Left lobe of liver (tissue), 2 donors: Measurements from ENCODE around the gene PPP1R3C. TPM values are rescaled to one million over a fixed set of nuclear protein-coding genes. Genes with fewer than 3 reads are reported as not detected.

Source experiments
- ATAC-seq: fragments of 200-7000 bp; cut with Tn5 transposase; one replicate; pipeline ENCODE4 v1.9.1; 2020; ENCODE audit warnings: mild to moderate bottlenecking, moderate library complexity
- DNase-seq: peaks from one replicate; pipeline ENCODE4 v3.0.0-alpha.2; 2020; ENCODE audit warnings: low spot score
- total RNA-seq: library from RNA; stranded (reverse); gene quantifications from one replicate; pipeline ENCODE4 v1.2.1, GENCODE V29; 2021
- donor health status: DM: no; HTN: no; CAD: no; lungs with moderate emphysema.
- donor health status: DM: no; HTN: yes; CAD: no.

The PPP1R3C gene
- 136 TPM for total RNA-seq

GRCh38 chr10:91632671-91633550 is at the start of gene PPP1R3C:
Gene PPP1R3C, minus strand, starts transcription at chr10:91633071. Its CDS starts 102 bp downstream, at chr10:91632969.
- ATAC-seq = peak; percentile 77
- peak; percentile 99 for DNase-seq

GRCh38 chr10:91681361-91682276 is 48.7 kb upstream of the PPP1R3C start:
- ATAC-seq (no peak), DNase-seq (no peak)

- ATAC-seq (no peak), DNase-seq (no peak)
Observed at GRCh38 chr10:91680487-91680886, 47.6 kb upstream of the PPP1R3C start.

GRCh38 chr10:91679296-91679695 is 46.4 kb upstream of the PPP1R3C start:
- ATAC-seq (no peak), DNase-seq (no peak)

DNA sequence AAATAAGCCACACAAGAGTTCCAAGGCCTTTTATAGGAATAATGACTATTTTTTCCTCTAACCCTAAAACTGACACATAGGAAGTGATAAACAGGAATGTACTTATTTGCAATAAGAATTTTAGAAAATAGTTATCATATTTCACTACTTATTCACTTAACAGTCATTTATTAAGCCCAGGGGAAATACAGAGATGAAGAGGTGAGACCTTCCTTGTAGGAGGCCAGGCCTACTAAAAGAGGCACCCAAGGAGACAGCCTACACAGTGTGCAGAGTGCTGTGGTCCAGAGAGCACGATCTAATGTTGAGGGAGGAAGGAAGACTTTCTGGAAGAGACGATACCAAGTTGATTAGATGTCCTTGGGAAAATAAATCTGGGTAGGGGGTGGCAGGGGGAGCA is 45.0 kb upstream of the PPP1R3C start:
- DNase-seq = no peak
- no peak for ATAC-seq

GRCh38 chr10:91672021-91672608 is 39.2 kb upstream of the PPP1R3C start:
- DNase-seq = no peak
- ATAC-seq = no peak

GRCh38 chr10:91668913-91669312 is 36.0 kb upstream of the PPP1R3C start:
- DNase-seq (no peak), ATAC-seq (no peak)

GRCh38 chr10:91665842-91666241 is 33.0 kb upstream of the PPP1R3C start:
- DNase-seq (no peak), ATAC-seq (no peak)

GRCh38 chr10:91664426-91664825 is 31.6 kb upstream of the PPP1R3C start:
- ATAC-seq = no peak

DNA sequence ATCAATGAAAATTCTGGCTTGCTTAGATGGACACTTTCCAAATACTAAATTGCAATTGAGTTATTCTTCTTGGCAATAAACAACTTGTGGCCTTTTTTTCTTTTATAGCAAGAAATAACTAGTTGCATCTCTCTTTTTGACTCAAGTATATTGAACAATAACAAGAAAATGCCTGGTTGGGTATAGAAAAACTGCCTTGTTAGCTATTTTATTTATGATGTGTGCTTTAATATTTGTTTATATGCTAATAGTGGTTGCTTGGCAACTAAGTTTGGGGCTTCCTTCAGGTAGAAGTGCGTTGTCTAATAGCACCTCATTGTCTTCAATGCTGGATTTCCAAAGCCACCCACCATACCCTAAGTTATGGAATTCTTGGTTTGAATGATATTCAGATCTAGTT is 30.1 kb upstream of the PPP1R3C start:
- ATAC-seq (no peak), DNase-seq (no peak)

More at GRCh38 chr10:91664426-91664825, 31.6 kb upstream of the PPP1R3C start:
- no peak for DNase-seq

GRCh38 chr10:91653219-91653870 is 20.5 kb upstream of the PPP1R3C start:
- DNase-seq (no peak), ATAC-seq (no peak)

GRCh38 chr10:91652364-91652763 is 19.5 kb upstream of the PPP1R3C start:
- DNase-seq (no peak), ATAC-seq (no peak)

DNA sequence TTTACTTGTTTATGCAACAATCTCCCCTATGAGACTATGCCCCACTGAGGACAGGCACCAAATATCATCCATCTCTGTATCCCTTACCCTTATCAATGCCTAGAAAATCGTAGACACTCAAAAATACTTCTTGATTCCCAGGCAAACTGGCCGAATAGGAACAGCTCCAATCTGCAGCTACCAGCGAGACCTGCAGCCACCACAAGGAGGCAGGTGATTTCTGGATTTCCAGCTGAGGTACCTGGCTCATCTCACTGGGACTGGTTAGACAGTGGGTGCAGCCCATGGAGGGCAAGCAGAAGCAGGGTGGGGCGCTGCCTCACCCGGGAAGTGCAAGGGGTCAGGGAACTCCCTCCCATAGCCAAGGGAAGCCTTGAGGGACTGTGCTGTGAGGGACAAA is 10.8 kb upstream of the PPP1R3C start:
- ATAC-seq = peak; percentile 90

DNA sequence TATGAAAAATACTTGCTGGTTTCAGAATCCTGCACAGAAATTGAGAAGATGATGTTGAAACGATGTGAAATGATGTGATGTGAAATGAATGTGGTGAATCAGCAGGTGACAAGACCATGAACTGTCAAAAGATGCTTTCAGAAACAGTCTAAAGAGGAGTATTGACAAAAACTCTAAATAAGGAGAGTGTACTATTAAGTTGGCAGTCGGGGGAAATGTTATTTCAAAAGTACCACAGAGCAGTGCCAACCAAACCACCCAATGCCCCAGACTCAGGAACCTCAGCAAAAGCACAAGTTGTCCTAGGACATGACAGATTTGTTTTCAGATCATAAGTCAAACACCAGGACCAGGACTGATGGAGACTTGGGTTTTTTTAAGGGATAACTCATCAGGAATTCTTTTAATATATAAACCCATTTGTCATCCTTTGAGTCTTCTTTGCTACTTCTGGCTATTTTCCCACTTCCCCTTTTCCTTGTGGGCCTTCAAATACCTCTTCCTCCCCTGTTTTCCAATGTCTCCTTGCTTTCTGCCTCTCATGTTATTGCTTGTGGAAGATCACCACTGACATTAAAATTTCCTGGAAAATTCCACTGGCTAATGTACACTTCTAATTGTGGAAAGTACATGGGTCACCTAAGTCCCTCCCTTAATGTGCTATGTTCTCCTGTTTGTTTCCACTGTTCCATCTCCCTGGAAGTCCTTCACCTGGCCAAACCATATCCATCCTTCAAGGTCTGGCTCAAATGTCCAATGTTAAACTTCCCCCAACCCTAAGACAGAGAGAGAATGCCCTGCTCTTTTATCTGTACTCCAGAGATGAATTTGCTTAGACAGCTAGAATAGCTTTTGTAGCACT is 10.2 kb upstream of the PPP1R3C start:
- peak; percentile 71 for ATAC-seq

More for the DNA sequence above, 10.8 kb upstream of the PPP1R3C start:
- DNase-seq = no peak

GRCh38 chr10:91636892-91637291 is 4.0 kb upstream of the PPP1R3C start:
- ATAC-seq (no peak), DNase-seq (peak; percentile 65)

More for the DNA sequence above, 10.2 kb upstream of the PPP1R3C start:
- no peak for DNase-seq

GRCh38 chr10:91635401-91636400 is 2.8 kb upstream of the PPP1R3C start:
- ATAC-seq = peak; percentile 45
- DNase-seq = peak; percentile 64

DNA sequence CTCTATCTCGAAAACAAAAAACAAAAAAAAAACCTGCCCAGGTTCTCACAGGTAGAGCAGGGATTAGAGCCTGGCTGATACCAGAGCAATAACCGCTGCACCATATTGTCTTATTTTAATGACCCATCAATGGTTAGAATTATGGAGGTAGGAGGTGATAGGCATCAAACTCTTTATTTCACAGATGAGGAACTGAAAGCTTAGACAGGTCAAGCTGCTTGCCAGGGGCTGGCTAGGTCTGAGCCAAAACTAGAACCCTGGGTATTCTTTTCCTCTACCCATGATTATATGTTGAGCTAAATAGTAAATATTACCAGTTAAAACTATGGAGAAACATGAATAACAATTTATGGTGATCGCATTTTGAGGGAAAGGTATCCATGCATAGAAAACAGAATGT is 2.0 kb upstream of the PPP1R3C start:
- ATAC-seq = no peak

GRCh38 chr10:91634246-91634645 is 1.4 kb upstream of the PPP1R3C start:
- ATAC-seq = no peak
- DNase-seq = no peak

More for the DNA sequence above, 2.0 kb upstream of the PPP1R3C start:
- DNase-seq = no peak
